Spleen (tissue), 11 donors: Measurements from ENCODE around the gene TRIM60. TPM values are rescaled to one million over a fixed set of nuclear protein-coding genes. Genes with fewer than 3 reads are reported as not detected.
"Not testable (repeated sequence)": the region's sequence is repeated elsewhere in the genome, so short reads cannot be mapped to it uniquely, and the experiment has no call there.

Experiments used
- DNase-seq: peaks from one replicate; pipeline ENCODE4 v3.0.0-alpha.2; 2020
- H3K27ac ChIP-seq, 8 donors: fragments of 200-600 bp; sonication (generic) in 7 of 8; 1 replicate in 4 of 8; 2 replicates in 4 of 8; pipeline versions ENCODE4 v1.5.0 to v1.8.0; 2016 to 2021; ENCODE audit warnings: inconsistent platforms in 4 of 8, mild to moderate bottlenecking in 4 of 8, moderate library complexity in 1 of 8
- H3K27me3 ChIP-seq, 7 donors: fragments of 200-600 bp; sonication (generic) in 6 of 7; replicated peaks in 1 of 7; 1 replicate in 4 of 7; 2 replicates in 3 of 7; pipeline versions ENCODE4 v1.5.0 to v1.8.0; 2016 to 2021; ENCODE audit warnings: inconsistent platforms in 3 of 7, mild to moderate bottlenecking in 1 of 7
- H3K36me3 ChIP-seq, 6 donors: fragments of 200-600 bp; sonication (generic) in 5 of 6; 1 replicate in 4 of 6; 2 replicates in 2 of 6; pipeline versions ENCODE4 v1.5.0 to v1.8.0; 2016 to 2021; ENCODE audit warnings: inconsistent platforms in 2 of 6
- H3K4me1 ChIP-seq, 6 donors: fragments of 200-600 bp; sonication (generic) in 5 of 6; 1 replicate in 3 of 6; 2 replicates in 3 of 6; pipeline versions ENCODE4 v1.5.0 to v1.8.0; 2016 to 2021; ENCODE audit warnings: inconsistent platforms in 3 of 6
- H3K4me3 ChIP-seq, 8 donors: fragments of 200-600 bp; sonication (generic) in 7 of 8; 1 replicate in 4 of 8; 2 replicates in 4 of 8; pipeline versions ENCODE4 v1.5.0 to v1.8.0; 2016 to 2021; ENCODE audit warnings: inconsistent platforms in 4 of 8, mild to moderate bottlenecking in 4 of 8, moderate library complexity in 2 of 8
- H3K9me3 ChIP-seq, 8 donors: fragments of 200-600 bp; sonication (generic) in 7 of 8; 1 replicate in 4 of 8; 2 replicates in 4 of 8; pipeline versions ENCODE4 v1.5.0 to v1.8.0; 2016 to 2021; ENCODE audit warnings: inconsistent platforms in 4 of 8
- POLR2A ChIP-seq, 3 donors: fragments of 450-650 bp; IDR thresholded peaks; one replicate each; pipeline ENCODE4 v1.5.1; 2017; ENCODE audit warnings: antibody characterized with exemption in 3 of 3, mild to moderate bottlenecking in 1 of 3
- POLR2AphosphoS5 ChIP-seq, 3 donors: sonication (generic); formaldehyde crosslinking; IDR thresholded peaks; one replicate each; pipeline ENCODE4 v1.5.1; 2017; ENCODE audit warnings: antibody characterized with exemption in 3 of 3
- WGBS, 5 donors: extraction: QIAGEN DNeasy Blood & Tissue Kit in 3 of 5; methylation state at CpG; one replicate each; pipeline versions ENCODE4 v1.1.5 to v1.1.7; 2013 to 2018; 5-methylcytosine and 5-hydroxymethylcytosine counted together
- intact Hi-C: fragments of 100-400 bp; cut with DNase I; formaldehyde crosslinking; loops from one replicate; pipeline ENCODE4 v1.15.0; 2023; ENCODE audit warnings: low total_unique reads
- polyA plus RNA-seq, 3 donors: library from polyadenylated mRNA; stranded (reverse); fragments of 200-250 nt; gene quantifications; one replicate each; pipeline ENCODE4 v1.2.1, GENCODE V29; 2013
- total RNA-seq, 7 donors: library from RNA; depleted of rRNA in 3 of 7; stranded (reverse); fragments of >200 nt in 3 of 7; fragmentation: NEBNext Ultra II Directional in 4 of 7; extraction: Animal tissue kit (Norgen Biotek cat#: 25700) in 4 of 7; gene quantifications; one replicate each; pipeline versions ENCODE4 v1.1.0 to v1.2.1, GENCODE V29; 2016 to 2021
- TF ChIP-seq, protein P1 (sequence below), 11 experiments: fragments of 200-600 bp in 7 of 11; fragments of 450-650 bp in 4 of 11; sonication (generic) in 4 of 11; IDR thresholded peaks in 8 of 11; conservative IDR thresholded peaks in 3 of 11; 1 replicate in 7 of 11; 2 replicates in 4 of 11; pipeline versions ENCODE4 v1.4.0 to v1.8.0; 2016 to 2021; ENCODE audit warnings: antibody characterized with exemption in 11 of 11, inconsistent platforms in 4 of 11, mild to moderate bottlenecking in 1 of 11
- donor health status: healthy with polysubstance abuse.
- donor health status: DM: no; HTN: no; CAD: no; lungs with moderate emphysema.
- donor health status: DM: no; HTN: no; CAD: no.
- donor health status: Bipolar disorder and iron deficiency.
- donor health status: healthy.
- donor health status: DM: no; HTN: no; CAD: no.
- donor health status: DM: yes; HTN: yes; CAD: no.

The TRIM60 gene
- total and polyA plus RNA-seq, 10 donors: not detected

DNA sequence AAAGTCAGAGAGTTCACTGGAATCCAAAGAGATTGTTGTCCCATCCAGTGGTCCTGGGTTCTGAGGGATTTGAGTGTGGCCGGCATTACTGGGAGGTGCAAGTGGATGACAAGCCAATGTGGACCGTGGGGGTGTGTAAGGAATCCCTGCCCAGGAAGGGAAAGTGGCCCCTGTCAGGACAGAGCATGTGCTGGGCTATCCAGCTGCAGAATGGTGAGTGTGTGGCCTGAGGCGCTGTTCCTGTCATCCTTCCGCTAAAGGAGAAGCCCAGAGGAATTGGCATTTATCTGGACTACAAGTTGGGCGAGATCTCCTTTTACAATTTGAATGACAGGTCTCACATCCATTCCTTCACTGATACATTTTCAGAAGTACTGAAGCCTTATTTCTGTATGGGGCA lies 20.4 kb upstream of the TRIM60 start:
- no peak overlapping the region for H3K4me3 ChIP-seq
- TF ChIP-seq, protein P1, sequence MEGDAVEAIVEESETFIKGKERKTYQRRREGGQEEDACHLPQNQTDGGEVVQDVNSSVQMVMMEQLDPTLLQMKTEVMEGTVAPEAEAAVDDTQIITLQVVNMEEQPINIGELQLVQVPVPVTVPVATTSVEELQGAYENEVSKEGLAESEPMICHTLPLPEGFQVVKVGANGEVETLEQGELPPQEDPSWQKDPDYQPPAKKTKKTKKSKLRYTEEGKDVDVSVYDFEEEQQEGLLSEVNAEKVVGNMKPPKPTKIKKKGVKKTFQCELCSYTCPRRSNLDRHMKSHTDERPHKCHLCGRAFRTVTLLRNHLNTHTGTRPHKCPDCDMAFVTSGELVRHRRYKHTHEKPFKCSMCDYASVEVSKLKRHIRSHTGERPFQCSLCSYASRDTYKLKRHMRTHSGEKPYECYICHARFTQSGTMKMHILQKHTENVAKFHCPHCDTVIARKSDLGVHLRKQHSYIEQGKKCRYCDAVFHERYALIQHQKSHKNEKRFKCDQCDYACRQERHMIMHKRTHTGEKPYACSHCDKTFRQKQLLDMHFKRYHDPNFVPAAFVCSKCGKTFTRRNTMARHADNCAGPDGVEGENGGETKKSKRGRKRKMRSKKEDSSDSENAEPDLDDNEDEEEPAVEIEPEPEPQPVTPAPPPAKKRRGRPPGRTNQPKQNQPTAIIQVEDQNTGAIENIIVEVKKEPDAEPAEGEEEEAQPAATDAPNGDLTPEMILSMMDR (IDR thresholded peaks at IDR 0.05 in 8 of 11, conservative IDR thresholded peaks at IDR 0.05 in 3 of 11): no peak
- TF ChIP-seq POLR2A (IDR thresholded peaks at IDR 0.05) (no peak), POLR2AphosphoS5 (IDR thresholded peaks at IDR 0.05) (no peak)
- WGBS, 5 donors: 80 to 93% (median 82%) methylated on average over 5 of the region's 5 CpGs
- no peaks in the 10 kb centered on the region for H3K36me3 ChIP-seq
- H3K9me3 ChIP-seq: no peaks in the 10 kb centered on the region
- H3K4me1 ChIP-seq: no peaks in the 10 kb centered on the region
- DNase-seq: no peak
- no peaks in the 10 kb centered on the region for H3K27me3 ChIP-seq
- intact Hi-C loops: no loop called here
- no peak overlapping the region for H3K27ac ChIP-seq

DNA sequence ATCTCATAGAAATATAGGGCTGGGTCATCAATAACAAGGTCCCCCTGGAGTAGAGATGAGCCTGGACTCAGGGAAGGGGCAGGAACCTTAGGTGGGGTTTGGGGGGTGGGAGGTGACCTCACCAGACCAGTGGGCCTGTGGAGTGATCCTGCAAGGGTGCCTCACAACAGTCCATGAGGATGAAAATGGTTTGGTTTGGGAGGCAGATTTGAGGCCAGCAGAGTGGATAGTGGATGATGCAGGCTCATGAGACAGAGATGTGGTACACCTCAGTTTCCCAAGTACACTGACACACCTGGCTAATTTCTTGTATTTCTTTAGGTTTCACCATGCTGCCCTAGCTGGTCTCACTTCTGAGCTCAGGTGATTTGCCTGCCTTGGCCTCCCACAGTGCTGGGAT lies 18.1 kb upstream of the TRIM60 start:
- intact Hi-C loops: no loop called here

DNA sequence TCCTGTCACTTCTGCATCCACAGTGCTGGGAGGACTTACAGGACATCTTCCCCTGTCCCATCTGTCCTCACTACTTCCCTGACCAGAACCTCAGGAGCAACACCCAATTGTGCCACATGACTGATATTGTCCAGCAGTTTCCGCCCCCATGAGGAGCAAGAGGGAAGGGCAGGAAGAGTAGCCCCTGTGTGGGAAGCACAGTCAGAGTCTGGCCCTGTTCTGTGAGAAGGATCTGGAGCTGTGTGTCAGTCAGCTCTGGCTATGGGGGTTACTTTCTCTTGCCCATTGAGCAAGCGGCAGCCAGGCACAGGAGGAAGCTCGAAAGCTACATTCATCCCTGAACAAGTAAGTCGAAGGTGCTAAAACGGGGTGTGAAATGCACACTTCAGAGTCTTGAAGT lies 14.8 kb upstream of the TRIM60 start:
- intact Hi-C loops: no loop called here

More for the DNA sequence above, 18.1 kb upstream of the TRIM60 start:
- DNase-seq: no peak
- Histone ChIP-seq H3K4me3 (no peak overlapping the region), H3K4me1 (no peaks in the 10 kb centered on the region), H3K36me3 (no peaks in the 10 kb centered on the region), H3K27ac (no peak overlapping the region), H3K27me3 (no peaks in the 10 kb centered on the region), H3K9me3 (no peaks in the 10 kb centered on the region)
- TF ChIP-seq, protein P1 (IDR thresholded peaks at IDR 0.05 in 8 of 11, conservative IDR thresholded peaks at IDR 0.05 in 3 of 11): no peak
- TF ChIP-seq POLR2A (IDR thresholded peaks at IDR 0.05) (no peak), POLR2AphosphoS5 (IDR thresholded peaks at IDR 0.05) (no peak)

DNA sequence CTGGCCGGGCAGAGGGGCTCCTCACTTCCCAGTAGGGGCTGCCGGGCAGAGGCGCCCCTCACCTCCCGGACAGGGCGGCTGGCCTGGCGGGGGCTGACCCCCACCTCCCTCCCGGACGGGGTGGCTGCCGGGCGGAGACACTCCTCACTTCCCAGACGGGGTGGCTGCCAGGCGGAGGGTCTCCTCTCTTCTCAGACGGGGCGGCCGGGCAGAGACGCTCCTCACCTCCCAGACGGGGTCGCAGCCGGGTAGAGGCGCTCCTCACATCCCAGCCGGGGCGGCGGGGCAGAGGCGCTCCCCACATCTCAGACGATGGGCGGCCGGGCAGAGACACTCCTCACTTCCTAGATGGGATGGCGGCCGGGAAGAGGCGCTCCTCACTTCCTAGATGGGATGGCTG lies 11.8 kb upstream of the TRIM60 start:
- 94 to 95% (median 95%) methylated on average over 12 to 30 of the region's 30 CpGs; no CpG with 5 or more reads in 1 of the 5 donors for WGBS, 5 donors
- DNase-seq, H3K27ac ChIP-seq, H3K36me3 ChIP-seq, H3K27me3 ChIP-seq, H3K9me3 ChIP-seq, H3K4me1 ChIP-seq, H3K4me3 ChIP-seq, intact Hi-C loops: not testable (repeated sequence)

More for the DNA sequence above, 14.8 kb upstream of the TRIM60 start:
- TF ChIP-seq POLR2AphosphoS5 (IDR thresholded peaks at IDR 0.05) (no peak), POLR2A (IDR thresholded peaks at IDR 0.05) (no peak)
- TF ChIP-seq, protein P1 (IDR thresholded peaks at IDR 0.05 in 8 of 11, conservative IDR thresholded peaks at IDR 0.05 in 3 of 11): no peak
- Histone ChIP-seq H3K27me3 (no peaks in the 10 kb centered on the region), H3K9me3 (no peaks in the 10 kb centered on the region), H3K4me3 (no peak overlapping the region), H3K36me3 (no peaks in the 10 kb centered on the region), H3K4me1 (no peaks in the 10 kb centered on the region), H3K27ac (no peak overlapping the region)
- no peak for DNase-seq
- WGBS, 5 donors: 53 to 69% (median 54%) methylated on average over 5 of the region's 5 CpGs

DNA sequence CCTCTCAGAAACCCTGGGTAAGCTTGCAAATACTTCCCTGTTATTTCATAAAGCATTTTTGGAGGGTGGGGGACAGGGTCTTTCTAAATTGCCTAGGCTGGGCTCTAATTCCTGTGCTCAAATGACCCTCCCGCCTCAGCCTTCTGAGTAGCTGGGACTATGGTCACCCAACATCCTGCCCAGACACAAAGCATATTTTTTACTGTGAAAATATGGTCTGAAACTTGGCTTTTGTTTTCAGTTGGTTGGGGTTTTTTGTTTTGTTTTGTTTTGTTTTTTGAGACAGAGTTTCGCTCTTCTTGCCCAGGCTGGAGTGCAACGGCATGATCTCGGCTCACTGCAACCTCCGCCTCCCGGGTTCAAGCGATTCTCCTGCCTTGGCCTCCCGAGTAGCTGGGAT lies 6.0 kb upstream of the TRIM60 start:
- intact Hi-C loops, H3K27ac ChIP-seq, H3K27me3 ChIP-seq, H3K4me3 ChIP-seq, H3K9me3 ChIP-seq, H3K36me3 ChIP-seq, DNase-seq, H3K4me1 ChIP-seq: not testable (repeated sequence)
- WGBS, 5 donors: 91 to 95% (median 93%) methylated on average over 8 of the region's 8 CpGs
